Esophagus squamous epithelium (tissue), 5 donors: ENCODE results near the gene PIGL. TPM values are rescaled to one million over a fixed set of nuclear protein-coding genes. Genes with fewer than 3 reads are reported as not detected.
"Not testable (repeated sequence)": the region's sequence is repeated elsewhere in the genome, so short reads cannot be mapped to it uniquely, and the experiment has no call there.

ENCODE experiments used
- DNase-seq: peaks from one replicate; lab custom pipeline; 2025; lab: John Stamatoyannopoulos, UW
- H3K27ac ChIP-seq, 4 donors: fragments of 200-600 bp; sonication (generic); one replicate each; pipeline ENCODE4 v1.5.1; 2016 to 2019; ENCODE audit warnings: mild to moderate bottlenecking in 1 of 4
- H3K27me3 ChIP-seq, 4 donors: fragments of 200-600 bp; sonication (generic); 1 replicate in 3 of 4; 2 replicates in 1 of 4; pipeline versions ENCODE4 v1.5.1 to v1.6.0; 2017 to 2021; ENCODE audit warnings: antibody characterized with exemption in 1 of 4
- H3K36me3 ChIP-seq, 3 donors: fragments of 200-600 bp; sonication (generic); one replicate each; pipeline ENCODE4 v1.5.1; 2016 to 2019
- H3K4me1 ChIP-seq, 3 donors: fragments of 200-600 bp; sonication (generic); one replicate each; pipeline ENCODE4 v1.5.1; 2017 to 2019
- H3K4me3 ChIP-seq, 4 donors: fragments of 200-600 bp; sonication (generic); 1 replicate in 3 of 4; 2 replicates in 1 of 4; pipeline ENCODE4 v1.5.1; 2016 to 2019; ENCODE audit warnings: mild to moderate bottlenecking in 2 of 4, moderate library complexity in 1 of 4
- H3K9me3 ChIP-seq, 3 donors: fragments of 200-600 bp; sonication (generic); one replicate each; pipeline ENCODE4 v1.5.1; 2016 to 2019
- CTCF ChIP-seq, 6 experiments: fragments of 450-650 bp in 4 of 6; fragments of 200-600 bp in 2 of 6; sonication (generic) in 2 of 6; IDR thresholded peaks; one replicate each; pipeline ENCODE4 v1.5.1; 2016 to 2019; ENCODE audit warnings: antibody characterized with exemption in 6 of 6, mild to moderate bottlenecking in 4 of 6, moderate library complexity in 4 of 6
- POLR2A ChIP-seq, 4 donors: fragments of 450-650 bp; IDR thresholded peaks; one replicate each; pipeline ENCODE4 v1.6.1; 2017; ENCODE audit warnings: antibody characterized with exemption in 4 of 4, mild to moderate bottlenecking in 4 of 4, moderate library complexity in 3 of 4
- WGBS, 2 donors: methylation state at CpG; one replicate each; pipeline ENCODE4 v1.1.5; 2018; 5-methylcytosine and 5-hydroxymethylcytosine counted together
- intact Hi-C: fragments of 100-400 bp; cut with DNase I; formaldehyde crosslinking; loops from one replicate; pipeline ENCODE4 v1.15.0; 2022
- total RNA-seq, 4 donors: library from RNA; depleted of rRNA; stranded (reverse); fragments of >200 nt; gene quantifications; one replicate each; pipeline ENCODE4 v1.1.0, GENCODE V29; 2016
- donor health status: DM: yes; HTN: yes; CAD: no.

Gene PIGL
- total RNA-seq, 4 donors from 2014 or later = 19.8 to 62.4 (median 26.5) TPM

GRCh38 chr17:16300554-16300953 is 83.5 kb downstream of the PIGL start:
- DNase-seq = no peak
- 60 to 92% methylated on average over 1 to 3 of the region's 3 CpGs for WGBS, 2 donors
- no peak for TF ChIP-seq POLR2A (IDR thresholded peaks at IDR 0.05)
- no peak for TF ChIP-seq CTCF (IDR thresholded peaks at IDR 0.05)

GRCh38 chr17:16301963-16302855 is 85.2 kb downstream of the PIGL start:
- TF ChIP-seq CTCF (IDR thresholded peaks at IDR 0.05) (no peak), POLR2A (IDR thresholded peaks at IDR 0.05) (no peak)
- H3K27me3 ChIP-seq = no peaks in the 10 kb centered on the region
- no peaks in the 10 kb centered on the region for H3K9me3 ChIP-seq
- H3K27ac ChIP-seq = no peak overlapping the region
- WGBS, 2 donors = 89 to 95% methylated on average over 13 of the region's 13 CpGs
- H3K4me3 ChIP-seq = no peak overlapping the region
- intact Hi-C loops = no loop called here
- H3K4me1 ChIP-seq = no peaks in the 10 kb centered on the region
- no peak for DNase-seq
- peaks cover 0 to 52% (median 0%) of the 10 kb centered on the region in 3 donors for H3K36me3 ChIP-seq

More at GRCh38 chr17:16300554-16300953, 83.5 kb downstream of the PIGL start:
- no peak overlapping the region for H3K27ac ChIP-seq
- no peak overlapping the region for H3K4me3 ChIP-seq
- H3K4me1 ChIP-seq = no peaks in the 10 kb centered on the region
- no peaks in the 10 kb centered on the region for H3K27me3 ChIP-seq
- H3K36me3 ChIP-seq = peaks cover 0 to 46% (median 0%) of the 10 kb centered on the region in 3 donors
- intact Hi-C loops = no loop called here
- H3K9me3 ChIP-seq = no peaks in the 10 kb centered on the region

- no peak overlapping the region for H3K27ac ChIP-seq
- peaks cover 0 to 52% (median 0%) of the 10 kb centered on the region in 3 donors for H3K36me3 ChIP-seq
- H3K9me3 ChIP-seq = no peaks in the 10 kb centered on the region
- H3K27me3 ChIP-seq = no peaks in the 10 kb centered on the region
- no peaks in the 10 kb centered on the region for H3K4me1 ChIP-seq
- no peak for DNase-seq
- H3K4me3 ChIP-seq = no peak overlapping the region
- WGBS, 2 donors = 79 to 89% methylated on average over 2 to 4 of the region's 4 CpGs
- no peak for TF ChIP-seq POLR2A (IDR thresholded peaks at IDR 0.05)
- TF ChIP-seq CTCF (IDR thresholded peaks at IDR 0.05) = no peak
- intact Hi-C loops = no loop called here
Observed at GRCh38 chr17:16302856-16303255, 85.8 kb downstream of the PIGL start.

GRCh38 chr17:16304830-16305229 is 87.8 kb downstream of the PIGL start:
- Histone ChIP-seq H3K27ac (no peak overlapping the region), H3K27me3 (no peaks in the 10 kb centered on the region), H3K4me1 (no peaks in the 10 kb centered on the region), H3K9me3 (no peaks in the 10 kb centered on the region), H3K36me3 (peaks cover 0 to 48% (median 0%) of the 10 kb centered on the region in 3 donors), H3K4me3 (no peak overlapping the region)
- peak in 1 of 6 experiments; percentile 11 for TF ChIP-seq CTCF (IDR thresholded peaks at IDR 0.05)
- TF ChIP-seq POLR2A (IDR thresholded peaks at IDR 0.05) = no peak
- 75 to 83% methylated on average over 1 to 3 of the region's 3 CpGs for WGBS, 2 donors
- DNase-seq = no peak
- intact Hi-C loops = no loop called here

- TF ChIP-seq POLR2A (IDR thresholded peaks at IDR 0.05) = no peak
- TF ChIP-seq CTCF (IDR thresholded peaks at IDR 0.05) = no peak
- H3K27me3 ChIP-seq = no peaks in the 10 kb centered on the region
- H3K36me3 ChIP-seq = peaks cover 0 to 45% (median 0%) of the 10 kb centered on the region in 3 donors
- 84 to 86% methylated on average over 8 of the region's 8 CpGs for WGBS, 2 donors
- DNase-seq = no peak
- intact Hi-C loops = no loop called here
- no peak overlapping the region for H3K4me3 ChIP-seq
- H3K9me3 ChIP-seq = no peaks in the 10 kb centered on the region
- H3K4me1 ChIP-seq = no peaks in the 10 kb centered on the region
- H3K27ac ChIP-seq = no peak overlapping the region
Observed at GRCh38 chr17:16306211-16306610, 89.2 kb downstream of the PIGL start.

GRCh38 chr17:16312061-16312460 is 95.1 kb downstream of the PIGL start:
- peaks cover 0 to 36% (median 0%) of the 10 kb centered on the region in 3 donors for H3K36me3 ChIP-seq
- H3K27ac ChIP-seq, DNase-seq, H3K9me3 ChIP-seq, H3K27me3 ChIP-seq, H3K4me3 ChIP-seq, intact Hi-C loops, H3K4me1 ChIP-seq: not testable (repeated sequence)
- WGBS, 2 donors = no CpG with 5 or more reads among the region's 34 CpGs
